HG03457 (cell line): ENCODE measurements around the gene CNTN4.

Source experiments
- ATAC-seq: cut with Tn5 transposase; IDR thresholded peaks from one replicate; pipeline ENCODE4 v1.9.1; 2021; ENCODE audit warnings: moderate number of reproducible peaks; ENCODE audit not compliant: unreplicated experiment

CNTN4 gene

DNA sequence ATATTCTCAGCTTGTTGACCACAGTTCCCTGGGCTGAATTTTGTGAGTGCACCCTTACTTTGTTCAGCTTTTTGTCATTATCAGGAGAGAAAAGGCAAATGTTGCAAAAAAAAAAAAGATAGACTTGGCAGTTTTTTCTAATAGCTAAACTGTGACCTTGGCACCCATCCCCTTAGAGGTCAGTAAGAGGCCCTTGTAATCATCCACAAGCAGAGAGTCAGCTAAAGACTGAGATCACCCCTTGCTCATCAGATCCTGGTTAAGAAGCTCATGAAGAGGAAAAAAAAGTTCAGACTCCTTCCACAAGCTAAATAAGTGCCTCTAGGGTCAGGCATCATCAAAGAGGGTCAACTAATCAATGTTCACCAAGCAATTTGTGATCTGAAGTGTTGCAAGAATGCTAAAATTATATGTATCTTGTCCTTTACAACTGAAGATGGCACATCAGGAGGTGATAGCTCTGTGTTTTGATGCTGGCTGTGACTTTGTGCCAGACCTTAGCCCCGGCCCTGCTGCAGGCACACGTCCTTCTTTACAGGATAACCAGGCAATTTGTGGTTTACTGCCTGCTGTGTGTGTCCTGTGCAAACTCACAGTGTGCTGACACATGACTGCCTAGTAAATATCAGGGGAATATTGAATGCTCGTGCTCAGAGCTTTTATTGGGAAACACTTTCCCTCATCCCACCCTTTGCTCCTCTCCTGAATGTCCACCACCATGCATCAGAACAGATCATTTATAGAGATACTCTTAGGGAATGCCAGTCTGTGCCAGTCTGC, 748.6 kb downstream of the CNTN4 start:
- ATAC-seq: no peak

DNA sequence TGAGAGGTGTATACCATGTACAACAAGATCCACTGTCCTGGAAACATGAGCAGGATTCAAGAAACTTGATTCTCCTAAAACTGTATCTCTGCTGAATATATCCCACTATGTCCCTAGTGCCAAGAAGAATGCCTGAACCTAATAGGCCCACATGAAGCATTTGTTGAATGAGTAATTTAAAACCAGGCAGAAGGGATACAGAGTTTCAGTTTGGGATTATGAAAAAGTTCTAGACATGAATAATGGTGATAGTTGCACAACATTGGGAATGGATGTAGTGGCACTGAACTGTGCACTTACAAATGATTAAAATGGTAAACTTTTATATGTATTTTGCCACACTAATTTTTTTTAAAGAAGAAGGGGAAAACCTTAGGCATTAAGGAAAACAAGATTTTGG, 750.4 kb downstream of the CNTN4 start:
- no peak for ATAC-seq

DNA sequence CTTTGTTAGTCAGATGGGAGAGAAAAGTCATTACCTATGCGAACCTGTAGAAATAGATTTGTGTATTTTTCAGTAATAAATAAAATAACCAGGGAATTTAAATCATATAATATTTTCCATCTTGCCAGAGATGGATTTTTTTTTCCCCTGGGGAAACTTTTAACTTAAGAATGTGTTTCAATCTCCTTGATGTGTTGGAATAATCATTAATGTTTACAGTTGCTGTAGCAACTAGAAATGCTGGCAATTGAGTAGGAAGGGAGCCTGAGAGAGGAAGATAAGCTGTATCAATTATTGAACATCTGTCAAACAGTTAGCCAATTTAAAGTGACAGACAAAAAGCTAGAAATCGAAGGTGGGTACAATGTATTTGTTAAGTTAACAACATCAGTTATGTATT, 752.0 kb downstream of the CNTN4 start:
- ATAC-seq: no peak

DNA sequence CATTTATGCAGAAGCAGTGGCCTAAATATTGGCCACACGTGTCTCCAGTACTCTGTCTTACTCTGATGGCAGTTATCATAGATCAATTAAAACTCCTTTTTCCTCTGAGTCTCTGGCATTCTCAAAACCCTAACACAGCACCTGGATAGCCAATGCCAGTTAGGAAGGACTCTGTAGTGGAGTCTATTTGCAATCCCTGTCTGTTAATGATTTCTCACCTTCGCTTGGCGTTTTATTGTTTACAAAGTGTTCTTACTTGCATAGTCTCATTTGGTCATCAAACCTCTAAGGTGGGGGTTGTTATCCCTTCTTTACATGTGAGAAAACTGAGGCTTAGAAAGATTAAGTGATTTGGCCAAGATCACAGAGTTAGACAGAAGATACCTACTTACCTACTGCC, 752.7 kb downstream of the CNTN4 start:
- ATAC-seq: no peak

DNA sequence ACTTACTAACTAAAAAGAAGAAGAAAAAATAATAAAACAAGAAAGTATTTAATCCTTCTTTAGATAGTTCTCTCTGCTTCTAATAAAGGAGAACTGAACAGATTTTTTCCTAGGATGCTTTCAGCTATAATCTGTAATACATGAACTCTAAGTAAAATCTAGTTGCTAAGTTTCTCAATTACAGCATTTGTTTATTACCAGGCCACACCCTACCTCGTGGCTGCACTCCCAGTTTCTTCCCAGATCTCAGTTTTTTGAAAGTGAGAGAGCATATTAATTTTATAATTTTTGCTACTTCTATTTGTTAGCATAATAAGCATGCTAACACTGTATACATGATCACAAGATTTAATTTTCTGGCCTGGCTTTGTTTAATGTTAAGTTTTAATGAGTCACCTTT, 753.2 kb downstream of the CNTN4 start:
- ATAC-seq: no peak

DNA sequence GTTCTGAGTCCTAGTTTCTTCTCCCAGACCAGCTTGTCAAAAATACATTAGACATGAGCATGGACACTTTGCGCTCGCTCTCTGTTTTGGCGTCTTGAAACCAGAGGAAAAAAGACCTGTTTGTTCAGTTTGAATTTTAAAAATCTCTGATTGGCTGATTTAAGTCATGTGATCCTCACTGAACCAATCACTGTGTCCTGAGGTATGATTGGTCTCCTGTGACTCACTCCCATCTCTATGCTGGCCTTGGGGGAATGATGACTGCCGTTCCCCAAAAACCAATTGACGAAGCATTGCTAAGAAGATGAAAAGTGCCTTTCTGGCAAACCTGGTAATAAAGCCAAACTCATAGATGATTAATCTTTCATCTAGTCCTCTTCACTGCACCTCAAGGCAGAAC, 755.0 kb downstream of the CNTN4 start:
- no peak for ATAC-seq

DNA sequence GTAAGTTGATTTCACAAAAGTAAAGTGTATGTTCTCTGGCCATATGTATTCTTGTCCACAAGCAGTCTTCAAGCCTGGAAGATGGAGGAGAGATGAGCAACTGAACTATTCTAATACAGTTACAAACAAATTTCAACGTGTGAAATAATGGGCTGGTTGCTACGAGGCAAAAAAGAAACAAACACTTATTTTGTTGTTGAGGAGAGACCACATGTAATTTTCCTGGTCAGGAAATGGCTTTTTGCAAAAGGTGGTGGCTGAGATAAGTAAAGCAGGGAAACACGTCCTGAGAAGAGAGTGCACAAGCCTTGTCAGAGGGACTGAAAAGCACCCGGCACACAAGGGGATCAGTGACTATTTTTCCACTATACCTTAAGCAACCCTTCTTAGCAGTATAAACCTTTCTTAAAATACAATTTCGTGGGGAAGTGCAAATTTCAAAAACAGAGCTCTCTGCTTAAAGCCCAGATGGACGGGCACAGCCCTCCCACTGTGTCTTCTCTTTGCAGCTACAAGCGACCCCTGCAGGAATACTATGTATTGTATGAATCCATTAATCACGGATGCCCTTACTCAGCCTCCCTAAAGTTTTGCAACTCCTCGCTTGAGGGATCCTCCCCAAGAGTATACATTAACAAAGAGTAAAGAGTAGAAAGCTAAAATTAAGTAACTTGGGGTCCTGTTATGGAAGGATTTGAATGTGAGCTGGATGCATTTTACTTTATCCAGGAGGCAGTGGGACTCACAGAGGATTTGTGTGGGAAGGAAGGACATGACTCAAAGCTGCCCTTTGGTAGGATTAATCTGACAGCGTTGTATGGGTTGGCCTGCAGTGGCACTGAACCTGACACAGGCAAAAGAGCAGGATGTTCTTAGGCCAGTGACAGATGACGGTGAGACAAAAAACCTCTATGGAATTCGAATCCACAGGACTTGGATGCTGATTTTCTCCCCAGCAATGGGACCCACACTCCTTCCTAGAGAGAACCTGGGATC, 757.8 kb downstream of the CNTN4 start:
- no peak for ATAC-seq

DNA sequence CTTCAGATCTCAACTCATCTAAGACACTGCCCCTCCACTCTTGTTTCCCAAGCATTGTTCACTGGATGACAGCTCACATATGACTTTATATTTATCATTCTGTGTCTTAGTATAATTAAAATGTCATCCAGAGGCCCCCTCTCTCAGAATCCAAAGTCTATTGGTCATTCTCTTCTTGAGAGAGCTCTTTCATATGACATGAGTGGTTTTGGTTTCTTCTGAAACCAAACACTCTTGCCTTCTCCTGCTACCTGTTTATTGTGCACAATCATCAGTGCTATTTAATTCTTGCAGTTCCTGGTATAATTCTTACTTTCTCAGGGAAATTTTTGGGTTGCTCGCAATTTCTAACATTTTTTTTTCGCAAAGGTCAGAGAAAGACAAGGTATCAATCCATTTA, 762.0 kb downstream of the CNTN4 start:
- no peak for ATAC-seq

DNA sequence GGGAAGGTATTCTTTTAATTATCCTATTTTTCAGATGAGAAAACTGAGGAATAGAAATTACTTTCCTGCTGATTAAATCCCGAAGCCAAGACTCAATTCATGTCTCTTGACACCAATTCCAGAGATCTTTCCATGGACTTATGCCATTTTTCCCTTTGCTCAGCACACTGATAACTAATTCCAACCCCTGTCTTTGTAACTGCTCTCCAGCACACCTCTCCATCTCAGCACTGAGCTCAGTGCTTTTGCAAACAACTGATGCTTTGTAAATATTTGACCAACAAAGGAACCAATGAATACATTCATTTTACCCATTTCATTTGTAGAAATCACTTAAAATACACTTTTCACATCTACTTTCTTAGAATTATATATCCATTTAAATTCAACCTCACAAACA, 762.5 kb downstream of the CNTN4 start:
- no peak for ATAC-seq

DNA sequence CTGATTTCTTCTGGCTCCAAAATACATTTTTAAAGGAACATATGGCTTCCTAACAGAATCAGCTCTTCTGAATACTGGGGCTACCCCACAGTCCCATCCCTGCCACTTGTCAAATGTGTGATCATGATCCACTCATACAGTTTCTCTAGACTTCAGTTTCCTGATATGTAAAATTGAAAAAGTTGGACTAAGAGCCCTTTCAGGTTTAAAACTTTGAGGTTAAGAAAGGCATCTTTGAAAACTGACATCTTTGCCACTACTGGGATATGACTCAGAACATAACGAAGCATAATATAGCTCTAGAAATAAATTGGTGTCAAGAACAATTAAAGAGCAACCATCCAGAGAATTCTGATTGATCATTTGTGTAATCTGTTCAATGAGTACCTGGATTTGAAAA, 763.3 kb downstream of the CNTN4 start:
- ATAC-seq: no peak

DNA sequence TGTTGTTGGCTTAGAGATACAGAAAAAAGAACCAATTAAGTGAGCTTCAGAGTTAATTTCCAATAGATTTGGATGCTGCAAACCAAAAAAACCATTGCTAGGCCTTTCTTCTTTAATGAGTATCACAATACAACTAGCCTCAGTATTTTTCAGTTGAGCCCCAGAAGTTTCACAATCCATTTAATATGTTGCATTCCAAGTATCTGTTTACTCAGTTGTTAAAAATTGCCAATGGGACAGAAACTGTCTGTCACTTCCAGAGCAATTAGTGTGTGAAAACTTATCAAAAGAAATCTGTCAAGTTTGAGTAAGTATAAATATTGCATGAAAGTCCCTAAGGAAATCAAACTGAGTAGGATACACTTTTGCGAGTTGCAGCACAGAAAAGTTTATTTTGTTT, 763.7 kb downstream of the CNTN4 start:
- ATAC-seq: no peak

DNA sequence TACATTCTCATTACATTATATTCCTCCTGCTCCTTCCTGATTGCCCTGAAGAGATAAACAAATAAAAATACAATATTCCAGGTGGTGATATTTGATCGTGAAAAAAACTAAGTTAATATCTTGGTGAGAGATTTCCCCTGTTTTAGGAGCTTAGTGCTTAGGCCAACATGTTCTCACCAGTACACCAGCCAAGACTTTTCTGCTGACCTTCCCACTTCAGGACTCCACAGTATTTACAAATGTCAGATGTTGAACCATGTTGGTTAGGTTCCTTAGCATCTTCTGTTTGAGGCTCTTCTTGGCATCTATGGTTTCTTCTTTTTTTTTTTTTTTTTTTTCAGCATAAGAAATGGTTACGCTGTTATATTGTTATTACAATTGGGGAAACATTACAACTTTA, 764.5 kb downstream of the CNTN4 start:
- no peak for ATAC-seq

DNA sequence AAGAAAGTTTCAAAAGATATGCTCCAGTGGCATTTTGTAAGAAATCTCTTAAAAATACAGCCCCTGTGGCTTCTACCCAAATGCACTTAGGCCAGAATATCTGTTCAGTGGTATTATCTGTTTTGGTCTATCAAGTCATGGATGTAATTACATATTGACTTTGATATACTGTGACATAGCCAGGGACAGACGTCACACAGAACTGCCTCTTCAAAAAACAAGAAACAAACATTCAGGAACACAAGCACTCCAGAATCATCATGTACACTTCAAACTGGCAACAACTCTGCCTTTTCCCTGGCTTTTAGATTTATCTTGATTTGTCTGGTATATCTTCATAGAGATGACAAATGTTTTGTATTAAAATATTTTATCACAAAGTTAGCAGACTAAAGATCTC, 771.2 kb downstream of the CNTN4 start:
- ATAC-seq: no peak

DNA sequence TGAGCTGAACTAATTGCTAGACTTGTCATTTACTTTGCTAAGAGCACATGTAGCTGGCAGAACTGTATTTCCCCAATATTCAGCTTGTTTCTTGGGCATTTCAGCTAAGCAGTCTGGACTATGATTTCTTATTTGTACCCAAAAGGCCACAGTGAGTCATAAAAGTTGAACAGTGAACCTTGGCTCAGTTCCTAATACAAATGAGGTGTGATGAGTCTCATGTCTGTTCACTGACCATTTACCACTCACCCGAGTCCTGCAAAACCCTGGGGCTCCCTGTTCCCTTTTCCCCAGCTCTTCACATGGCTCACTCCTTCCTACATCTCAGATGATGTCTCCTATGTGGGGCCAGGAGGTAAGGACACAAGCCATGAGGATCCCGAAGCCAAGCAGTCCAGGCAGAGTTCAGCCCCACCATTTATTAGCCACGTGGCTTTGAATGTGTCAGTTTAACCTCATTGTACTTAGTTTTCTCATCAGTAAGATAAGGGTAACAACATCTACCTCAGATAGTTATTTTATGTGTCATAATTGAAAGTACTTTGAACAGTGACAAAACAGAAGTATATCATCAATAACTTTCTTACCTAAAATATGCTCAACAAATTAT, 772.2 kb downstream of the CNTN4 start:
- ATAC-seq: no peak

DNA sequence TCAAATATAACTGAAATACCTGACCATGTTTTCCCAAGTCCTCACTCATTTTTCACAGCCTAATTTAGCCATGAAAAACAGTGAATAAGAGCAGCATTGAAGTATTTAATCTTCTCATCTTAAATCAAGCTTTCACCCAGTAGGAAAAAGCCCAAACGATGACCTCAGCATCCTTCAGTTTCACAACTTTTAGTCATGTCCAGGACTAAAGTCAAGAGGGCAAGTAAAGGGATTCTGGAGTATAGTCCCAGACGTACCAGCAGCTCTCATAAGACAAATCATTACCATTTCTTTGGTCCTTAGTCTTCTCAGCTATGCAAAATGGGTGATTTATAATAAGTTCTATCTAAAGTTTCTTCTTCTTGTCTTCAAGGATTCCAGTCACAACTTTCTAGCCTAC, 774.2 kb downstream of the CNTN4 start:
- no peak for ATAC-seq

DNA sequence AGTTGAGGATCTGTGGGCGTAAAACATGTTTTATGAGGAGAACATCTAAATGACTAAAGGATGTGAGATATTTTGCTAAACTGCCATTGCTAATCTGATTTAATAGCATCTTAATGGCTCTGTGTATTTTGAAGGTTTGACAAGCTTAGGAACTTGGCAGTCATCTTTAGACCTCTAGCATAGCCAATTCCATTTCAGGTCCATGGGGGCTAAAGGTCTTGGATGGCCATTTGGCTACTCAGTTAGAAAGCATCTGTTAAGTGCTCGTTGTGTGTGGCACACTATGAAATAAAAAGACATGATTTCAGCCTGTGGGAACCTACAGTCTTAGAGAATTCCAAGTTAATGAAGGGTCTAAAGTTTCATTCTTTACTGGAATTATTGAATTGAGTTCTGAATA, 775.3 kb downstream of the CNTN4 start:
- no peak for ATAC-seq

DNA sequence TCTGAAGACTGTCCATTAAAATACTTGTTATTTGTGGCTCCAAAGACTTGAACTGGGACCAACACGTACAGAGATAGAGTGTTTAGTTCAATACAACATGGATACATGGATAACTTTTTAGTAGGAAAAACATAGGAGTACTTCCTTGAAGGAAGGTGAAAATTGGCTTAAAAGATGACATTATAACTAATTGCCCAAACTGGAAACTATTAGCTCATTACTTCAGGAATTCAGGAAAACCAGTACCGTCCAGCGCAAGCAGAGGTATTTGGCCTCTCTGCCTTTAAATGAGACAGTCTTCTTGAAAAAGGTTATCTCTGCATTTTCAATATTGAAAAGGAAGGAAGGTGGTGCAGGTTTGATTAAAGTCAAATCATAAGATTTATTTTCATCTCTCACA, 777.0 kb downstream of the CNTN4 start:
- ATAC-seq: no peak

DNA sequence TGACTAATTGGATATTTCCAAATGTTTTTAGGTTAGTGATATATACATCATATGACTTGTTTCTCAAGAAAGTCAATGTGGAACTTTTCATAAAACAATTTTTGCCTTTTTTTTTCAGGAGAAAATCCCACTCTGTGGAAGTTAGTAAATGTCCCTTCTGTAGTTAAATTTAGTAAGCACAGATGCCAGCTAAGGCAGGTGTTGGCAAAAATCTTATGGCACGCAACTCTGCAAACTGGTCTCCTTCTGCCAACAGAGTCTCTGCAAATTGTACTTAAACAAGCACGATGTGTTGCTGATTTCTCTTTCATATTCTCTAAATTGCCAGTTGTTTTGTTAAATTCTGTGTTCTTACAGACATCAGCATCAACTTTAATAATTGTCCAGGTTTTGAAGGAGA, 777.7 kb downstream of the CNTN4 start:
- no peak for ATAC-seq

DNA sequence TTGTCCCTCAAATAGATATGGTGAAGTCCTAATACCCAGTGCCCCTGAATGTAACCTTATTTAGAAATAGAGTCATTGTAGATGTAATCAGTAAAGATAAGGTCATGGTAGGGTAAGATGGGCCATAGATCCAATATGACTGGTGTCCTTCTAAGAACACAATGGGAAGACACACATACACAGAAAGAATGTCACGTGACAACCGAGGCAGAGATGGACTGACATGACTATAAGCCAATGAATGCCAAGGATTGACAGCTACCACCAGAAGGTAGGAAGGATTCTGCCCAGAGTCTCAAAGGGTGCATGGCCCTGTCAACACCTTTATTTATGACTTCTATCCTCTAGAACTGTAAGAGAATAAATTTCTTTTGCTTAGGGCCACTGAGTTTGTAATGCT, 780.4 kb downstream of the CNTN4 start:
- ATAC-seq: no peak

DNA sequence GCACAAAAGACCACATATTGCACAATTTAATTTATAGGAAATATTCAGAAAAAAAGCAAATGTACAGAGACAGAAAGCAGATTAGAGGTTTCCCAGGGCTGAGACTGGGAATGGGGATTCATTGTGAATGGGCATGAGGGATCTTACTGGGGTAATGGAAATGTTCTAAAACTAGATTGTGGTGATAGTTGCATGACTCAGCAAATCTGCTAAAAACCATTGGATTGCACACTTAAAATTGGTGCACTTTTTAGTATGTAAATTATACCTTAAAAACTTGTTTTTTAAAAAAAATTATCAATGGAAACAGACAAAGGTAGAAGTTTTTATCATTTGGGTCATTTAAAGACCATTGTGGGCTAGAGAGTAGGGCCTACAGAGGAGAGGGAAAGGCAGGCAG, 780.9 kb downstream of the CNTN4 start:
- no peak for ATAC-seq

DNA sequence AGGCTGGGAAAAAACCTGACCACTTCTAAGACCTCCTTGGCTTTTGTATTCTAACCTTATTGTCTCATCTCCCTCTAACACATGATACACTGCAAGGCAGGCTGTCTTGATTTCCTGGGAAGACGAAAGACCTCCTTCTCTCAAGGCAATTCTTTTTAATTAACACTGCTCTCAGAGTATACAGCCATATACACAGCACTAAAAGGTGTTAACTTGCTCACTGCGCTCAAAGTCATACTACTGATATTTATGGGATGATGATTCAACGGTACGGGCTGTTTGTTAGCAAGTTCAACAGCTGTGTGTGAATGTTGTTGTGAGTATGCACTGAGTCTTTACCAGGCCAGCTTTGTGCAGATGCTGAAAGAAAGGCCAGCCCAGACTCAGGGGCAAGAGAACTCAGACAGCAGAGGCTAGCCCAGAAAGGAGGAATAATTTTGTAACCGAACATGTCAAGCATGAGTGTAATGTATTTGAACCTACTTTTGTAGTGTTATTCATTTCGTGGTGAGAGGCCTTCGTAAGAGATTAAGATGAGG, 781.6 kb downstream of the CNTN4 start:
- no peak for ATAC-seq
